ENCODE data around the gene HTRA3. TPM values are rescaled to one million over a fixed set of nuclear protein-coding genes. Genes with fewer than 3 reads are reported as not detected.

Gene HTRA3
- total RNA-seq, 1 donor, result 0.86 TPM

GRCh38 chr4:8248091-8248490 lies 21.5 kb upstream of the HTRA3 start:
- peak; percentile 91 for DNase-seq (ENCODE audit: low read depth)
- TF ChIP-seq CTCF (IDR thresholded peaks at IDR 0.05; ENCODE audit: insufficient read depth, low read depth, low read length), result no peak
- no peak overlapping the region for H3K4me3 ChIP-seq (ENCODE audit: low read depth, low read length)

GRCh38 chr4:8250227-8250626 lies 19.3 kb upstream of the HTRA3 start:
- no peak overlapping the region for H3K4me3 ChIP-seq (ENCODE audit: low read depth, low read length)
- TF ChIP-seq CTCF (IDR thresholded peaks at IDR 0.05; ENCODE audit: insufficient read depth, low read depth, low read length), result no peak
- no peak for DNase-seq (ENCODE audit: low read depth)

- TF ChIP-seq CTCF (IDR thresholded peaks at IDR 0.05; ENCODE audit: insufficient read depth, low read depth, low read length), result no peak
- H3K4me3 ChIP-seq (ENCODE audit: low read depth, low read length), result no peak overlapping the region
- DNase-seq (ENCODE audit: low read depth), result no peak
These were observed 18.9 kb upstream of the HTRA3 start for GRCh38 chr4:8250637-8251036.

- DNase-seq (ENCODE audit: low read depth), result no peak
- TF ChIP-seq CTCF (IDR thresholded peaks at IDR 0.05; ENCODE audit: insufficient read depth, low read depth, low read length), result no peak
- no peak overlapping the region for H3K4me3 ChIP-seq (ENCODE audit: low read depth, low read length)
These were observed 18.3 kb upstream of the HTRA3 start for GRCh38 chr4:8251110-8251883.

- no peak for TF ChIP-seq CTCF (IDR thresholded peaks at IDR 0.05; ENCODE audit: insufficient read depth, low read depth, low read length)
- no peak overlapping the region for H3K4me3 ChIP-seq (ENCODE audit: low read depth, low read length)
- peak; percentile 98 for DNase-seq (ENCODE audit: low read depth)
These were observed 17.0 kb upstream of the HTRA3 start for GRCh38 chr4:8252301-8253173.

GRCh38 chr4:8254076-8254475 lies 15.5 kb upstream of the HTRA3 start:
- TF ChIP-seq CTCF (IDR thresholded peaks at IDR 0.05; ENCODE audit: insufficient read depth, low read depth, low read length), result no peak
- DNase-seq (ENCODE audit: low read depth), result peak; percentile 36
- H3K4me3 ChIP-seq (ENCODE audit: low read depth, low read length), result no peak overlapping the region

Data from fibroblast of villous mesenchyme (primary cell).